ENCODE results near the gene NCR3LG1. TPM values are rescaled to one million over a fixed set of nuclear protein-coding genes. Genes with fewer than 3 reads are reported as not detected.

Gene NCR3LG1
- total and polyA plus RNA-seq, 8 donors = under 0.01 to 13.6 (median 4.1) TPM; not detected in 1

DNA sequence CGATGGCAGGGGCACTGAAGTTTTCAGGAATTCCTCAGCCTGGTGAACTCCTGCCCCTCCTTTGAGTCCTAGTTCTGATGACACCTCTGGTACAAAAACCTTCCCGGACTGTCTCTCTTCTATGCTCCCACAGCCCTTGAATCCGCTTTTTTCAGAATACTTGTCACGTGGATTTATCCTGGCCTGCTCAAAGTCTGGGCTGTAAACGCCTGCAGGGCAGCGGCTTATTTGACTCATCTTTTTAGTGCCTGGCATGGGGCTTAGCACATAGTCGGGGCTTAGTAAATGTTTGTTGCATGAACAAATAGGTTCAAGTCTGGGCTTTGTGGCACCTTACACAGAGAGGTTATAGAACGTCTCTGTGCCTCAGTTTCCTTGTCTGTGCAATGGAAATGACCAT lies 50.2 kb downstream of the NCR3LG1 start:
- 86 to 90% (median 87%) methylated on average over 8 of the region's 8 CpGs for WGBS, 5 donors
- H3K27me3 ChIP-seq = no peaks in the 10 kb centered on the region
- H3K4me3 ChIP-seq = no peak overlapping the region
- intact Hi-C loops (cut with DNase I; ENCODE audit: low total_unique reads) = no loop called here
- H3K4me1 ChIP-seq = peaks cover 14 to 23% (median 20%) of the 10 kb centered on the region in 4 donors
- no peak overlapping the region for H3K27ac ChIP-seq
- TF ChIP-seq, protein P1, sequence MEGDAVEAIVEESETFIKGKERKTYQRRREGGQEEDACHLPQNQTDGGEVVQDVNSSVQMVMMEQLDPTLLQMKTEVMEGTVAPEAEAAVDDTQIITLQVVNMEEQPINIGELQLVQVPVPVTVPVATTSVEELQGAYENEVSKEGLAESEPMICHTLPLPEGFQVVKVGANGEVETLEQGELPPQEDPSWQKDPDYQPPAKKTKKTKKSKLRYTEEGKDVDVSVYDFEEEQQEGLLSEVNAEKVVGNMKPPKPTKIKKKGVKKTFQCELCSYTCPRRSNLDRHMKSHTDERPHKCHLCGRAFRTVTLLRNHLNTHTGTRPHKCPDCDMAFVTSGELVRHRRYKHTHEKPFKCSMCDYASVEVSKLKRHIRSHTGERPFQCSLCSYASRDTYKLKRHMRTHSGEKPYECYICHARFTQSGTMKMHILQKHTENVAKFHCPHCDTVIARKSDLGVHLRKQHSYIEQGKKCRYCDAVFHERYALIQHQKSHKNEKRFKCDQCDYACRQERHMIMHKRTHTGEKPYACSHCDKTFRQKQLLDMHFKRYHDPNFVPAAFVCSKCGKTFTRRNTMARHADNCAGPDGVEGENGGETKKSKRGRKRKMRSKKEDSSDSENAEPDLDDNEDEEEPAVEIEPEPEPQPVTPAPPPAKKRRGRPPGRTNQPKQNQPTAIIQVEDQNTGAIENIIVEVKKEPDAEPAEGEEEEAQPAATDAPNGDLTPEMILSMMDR (IDR thresholded peaks at IDR 0.05) = no peak
- TF ChIP-seq POLR2AphosphoS5 (IDR thresholded peaks at IDR 0.05) (no peak), POLR2A (IDR thresholded peaks at IDR 0.05) (no peak), EP300 (IDR thresholded peaks at IDR 0.05) (no peak)
- H3K36me3 ChIP-seq = no peaks in the 10 kb centered on the region
- no peak for DNase-seq
- no peaks in the 10 kb centered on the region for H3K9me3 ChIP-seq

DNA sequence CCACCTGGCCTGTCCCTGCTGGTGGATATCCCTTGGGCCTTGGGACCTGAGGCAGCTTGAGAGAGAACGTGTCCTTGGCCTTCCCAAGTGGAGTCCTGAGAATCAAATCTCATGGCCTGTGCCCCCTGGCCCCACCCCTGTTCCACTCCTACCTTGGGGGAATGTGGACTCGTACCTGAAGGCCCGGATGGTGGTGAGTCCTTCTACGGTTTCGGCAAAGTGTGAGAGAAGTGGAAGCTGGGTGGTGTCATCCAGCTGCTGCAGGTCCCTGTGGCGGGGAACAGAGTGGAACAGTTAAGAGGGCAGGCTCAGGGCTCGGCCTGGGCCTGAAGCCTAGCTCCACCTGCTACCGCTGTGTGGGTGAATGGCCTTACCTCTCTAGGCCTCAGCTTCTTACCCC lies 50.9 kb downstream of the NCR3LG1 start:
- 80 to 97% (median 95%) methylated on average over 3 to 8 of the region's 8 CpGs for WGBS, 5 donors
- Histone ChIP-seq H3K4me1 (peaks cover 14 to 27% (median 21%) of the 10 kb centered on the region in 4 donors), H3K27ac (no peak overlapping the region), H3K4me3 (no peak overlapping the region), H3K9me3 (no peaks in the 10 kb centered on the region), H3K36me3 (no peaks in the 10 kb centered on the region), H3K27me3 (no peaks in the 10 kb centered on the region)
- DNase-seq = no peak
- TF ChIP-seq POLR2A (IDR thresholded peaks at IDR 0.05) = no peak
- no peak for TF ChIP-seq POLR2AphosphoS5 (IDR thresholded peaks at IDR 0.05)
- TF ChIP-seq EP300 (IDR thresholded peaks at IDR 0.05) = no peak
- TF ChIP-seq, protein P1 (IDR thresholded peaks at IDR 0.05) = no peak
- intact Hi-C loops (cut with DNase I; ENCODE audit: low total_unique reads) = no loop called here

DNA sequence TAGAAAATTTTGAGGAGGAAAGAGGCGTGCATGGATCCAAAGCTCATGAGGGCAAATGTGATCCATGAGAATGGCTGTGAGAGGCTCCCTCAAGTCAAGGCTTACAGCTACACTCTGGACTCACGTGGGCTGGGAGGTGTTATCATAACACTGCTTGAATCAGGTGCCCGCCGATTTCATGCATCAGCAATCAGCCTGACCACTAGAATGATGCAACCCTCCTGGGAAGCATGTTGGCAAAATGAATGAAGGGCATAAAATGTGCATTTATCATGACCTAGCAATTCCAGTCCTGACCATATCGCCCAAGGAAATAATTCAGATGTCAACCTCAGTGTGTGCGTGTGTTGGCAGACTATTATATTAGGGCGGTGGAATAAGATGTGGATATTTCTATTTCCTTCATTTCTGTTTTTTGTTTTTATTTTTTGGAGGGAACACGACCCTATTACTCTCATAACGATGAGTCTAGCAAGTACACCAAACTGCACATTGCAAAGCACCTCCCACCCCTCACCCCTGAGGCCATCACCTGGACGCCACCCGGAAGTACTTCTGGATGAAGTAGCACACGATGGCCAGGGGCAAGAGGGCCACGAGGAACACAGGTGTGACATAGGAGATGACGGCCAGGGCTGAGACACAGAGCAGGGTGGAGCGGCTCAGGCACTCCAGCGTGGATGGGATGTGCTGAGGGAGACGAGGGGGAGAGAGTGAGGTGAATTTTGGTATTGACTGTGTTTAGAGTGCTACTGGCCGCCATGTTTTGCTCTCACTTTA lies 52.6 kb downstream of the NCR3LG1 start:
- peaks cover 14 to 27% (median 21%) of the 10 kb centered on the region in 4 donors for H3K4me1 ChIP-seq
- no peak for DNase-seq
- no peaks in the 10 kb centered on the region for H3K27me3 ChIP-seq
- no peaks in the 10 kb centered on the region for H3K9me3 ChIP-seq
- intact Hi-C loops (cut with DNase I; ENCODE audit: low total_unique reads) = no loop called here
- peak overlapping the region in 3 of 5 donors; percentile 75 to 89 (median 85) for H3K27ac ChIP-seq
- WGBS, 5 donors = 86 to 92% (median 88%) methylated on average over 18 of the region's 18 CpGs
- TF ChIP-seq, protein P1 (IDR thresholded peaks at IDR 0.05) = no peak
- TF ChIP-seq POLR2AphosphoS5 (IDR thresholded peaks at IDR 0.05) (no peak), POLR2A (IDR thresholded peaks at IDR 0.05) (no peak), EP300 (IDR thresholded peaks at IDR 0.05) (no peak)
- no peaks in the 10 kb centered on the region for H3K36me3 ChIP-seq
- H3K4me3 ChIP-seq = no peak overlapping the region

DNA sequence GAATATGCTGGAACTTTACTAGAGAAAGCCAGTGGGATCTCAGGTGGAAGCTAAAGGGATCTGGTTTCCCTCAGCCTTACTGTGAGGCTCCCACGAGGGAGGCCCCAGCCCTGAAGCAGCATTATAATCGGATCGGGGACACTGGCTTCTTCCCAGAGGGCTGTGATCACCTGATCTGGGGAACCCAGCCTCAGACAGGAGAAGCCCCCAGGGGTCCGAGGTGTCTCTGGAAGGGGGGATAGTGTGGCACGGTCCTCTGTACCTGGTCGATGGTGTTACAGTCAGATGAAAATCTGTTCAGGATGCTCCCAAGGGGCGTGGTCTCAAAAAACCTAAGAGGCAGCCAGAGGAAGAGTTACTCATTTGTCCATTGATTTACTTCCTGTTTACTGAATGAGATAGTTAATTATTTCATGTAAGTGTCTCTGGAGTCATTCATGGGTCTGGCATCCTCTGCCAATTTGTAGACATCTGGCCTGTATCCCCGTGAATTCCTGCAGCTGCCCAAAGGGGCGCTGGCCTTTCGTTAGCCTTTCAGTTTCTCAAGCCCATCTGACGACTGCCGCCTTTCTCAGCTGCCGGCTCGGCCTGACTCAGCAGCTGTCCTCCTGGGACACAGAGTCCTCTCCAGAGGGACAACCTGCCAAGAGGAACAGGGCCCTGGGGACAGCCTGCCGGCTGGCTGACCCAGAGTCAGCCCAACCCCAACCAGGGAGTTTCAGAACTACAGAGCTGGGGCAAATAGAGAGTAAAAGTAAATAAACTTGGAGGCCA lies 53.8 kb downstream of the NCR3LG1 start:
- no peak overlapping the region for H3K4me3 ChIP-seq
- TF ChIP-seq EP300 (IDR thresholded peaks at IDR 0.05) (no peak), POLR2AphosphoS5 (IDR thresholded peaks at IDR 0.05) (peak in 2 of 3 donors; percentile 83 to 91), POLR2A (IDR thresholded peaks at IDR 0.05) (peak in 1 of 4 donors; percentile 7)
- TF ChIP-seq, protein P1 (IDR thresholded peaks at IDR 0.05) = peak in 3 of 7 experiments; percentile 24 to 40 (median 29)
- WGBS, 5 donors = 32 to 45% (median 36%) methylated on average over 15 of the region's 15 CpGs
- H3K27me3 ChIP-seq = no peaks in the 10 kb centered on the region
- DNase-seq = peak; percentile 69 to 91
- H3K36me3 ChIP-seq = no peaks in the 10 kb centered on the region
- H3K4me1 ChIP-seq = peaks cover 14 to 31% (median 22%) of the 10 kb centered on the region in 4 donors
- no peaks in the 10 kb centered on the region for H3K9me3 ChIP-seq
- intact Hi-C loops (cut with DNase I; ENCODE audit: low total_unique reads) = no loop called here
- H3K27ac ChIP-seq = peak overlapping the region; percentile 73 to 89 (median 81)
